Nephron (organoid): ENCODE data around the gene GMDS.
A peak's percentile ranks its signal among the peaks of the same experiment; 100 is the strongest.

ENCODE experiments used
- H3K27ac Mint-ChIP-seq, 3 experiments: 2 replicates each; pipeline ENCODE4 v1.8.0; 2020; ENCODE audit warnings: mixed read lengths in 3 of 3, mild to moderate bottlenecking in 2 of 3, moderate library complexity in 1 of 3
- H3K27me3 Mint-ChIP-seq: 2 replicates; pipeline ENCODE4 v1.8.0; 2021; ENCODE audit warnings: low read depth, mild to moderate bottlenecking, moderate library complexity, mixed read lengths
- H3K36me3 Mint-ChIP-seq: 2 replicates; pipeline ENCODE4 v1.8.0; 2020; ENCODE audit warnings: low read depth, mixed read lengths
- H3K4me1 Mint-ChIP-seq: 2 replicates; pipeline ENCODE4 v1.8.0; 2020; ENCODE audit warnings: mixed read lengths
- H3K4me3 Mint-ChIP-seq, 3 experiments: 2 replicates each; pipeline ENCODE4 v1.8.0; 2020; ENCODE audit warnings: mild to moderate bottlenecking in 3 of 3, mixed read lengths in 3 of 3, moderate library complexity in 2 of 3
- H3K9me3 Mint-ChIP-seq: 2 replicates; pipeline ENCODE4 v1.8.0; 2020; ENCODE audit warnings: mixed read lengths
- TF ChIP-seq, protein P1 (sequence below), 3 experiments: fragments of 200-600 bp; sonication (generic); IDR thresholded peaks; one replicate each; pipeline ENCODE4 v1.5.0; 2021; ENCODE audit warnings: antibody characterized with exemption in 3 of 3; ENCODE audit not compliant: unreplicated experiment in 3 of 3

The GMDS gene

GRCh38 chr6:2259002-2259494 is 13.6 kb upstream of the GMDS start:
- TF ChIP-seq, protein P1, sequence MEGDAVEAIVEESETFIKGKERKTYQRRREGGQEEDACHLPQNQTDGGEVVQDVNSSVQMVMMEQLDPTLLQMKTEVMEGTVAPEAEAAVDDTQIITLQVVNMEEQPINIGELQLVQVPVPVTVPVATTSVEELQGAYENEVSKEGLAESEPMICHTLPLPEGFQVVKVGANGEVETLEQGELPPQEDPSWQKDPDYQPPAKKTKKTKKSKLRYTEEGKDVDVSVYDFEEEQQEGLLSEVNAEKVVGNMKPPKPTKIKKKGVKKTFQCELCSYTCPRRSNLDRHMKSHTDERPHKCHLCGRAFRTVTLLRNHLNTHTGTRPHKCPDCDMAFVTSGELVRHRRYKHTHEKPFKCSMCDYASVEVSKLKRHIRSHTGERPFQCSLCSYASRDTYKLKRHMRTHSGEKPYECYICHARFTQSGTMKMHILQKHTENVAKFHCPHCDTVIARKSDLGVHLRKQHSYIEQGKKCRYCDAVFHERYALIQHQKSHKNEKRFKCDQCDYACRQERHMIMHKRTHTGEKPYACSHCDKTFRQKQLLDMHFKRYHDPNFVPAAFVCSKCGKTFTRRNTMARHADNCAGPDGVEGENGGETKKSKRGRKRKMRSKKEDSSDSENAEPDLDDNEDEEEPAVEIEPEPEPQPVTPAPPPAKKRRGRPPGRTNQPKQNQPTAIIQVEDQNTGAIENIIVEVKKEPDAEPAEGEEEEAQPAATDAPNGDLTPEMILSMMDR (IDR thresholded peaks at IDR 0.05; ENCODE audit: unreplicated experiment in 3 of 3), result no peak
- H3K4me1 Mint-ChIP-seq, result no peaks in the 10 kb centered on the region
- no peak overlapping the region for H3K27ac Mint-ChIP-seq
- H3K9me3 Mint-ChIP-seq, result peaks cover 13% of the 10 kb centered on the region
- peaks cover 53% of the 10 kb centered on the region for H3K36me3 Mint-ChIP-seq
- H3K27me3 Mint-ChIP-seq, result no peaks in the 10 kb centered on the region
- no peak overlapping the region for H3K4me3 Mint-ChIP-seq

DNA sequence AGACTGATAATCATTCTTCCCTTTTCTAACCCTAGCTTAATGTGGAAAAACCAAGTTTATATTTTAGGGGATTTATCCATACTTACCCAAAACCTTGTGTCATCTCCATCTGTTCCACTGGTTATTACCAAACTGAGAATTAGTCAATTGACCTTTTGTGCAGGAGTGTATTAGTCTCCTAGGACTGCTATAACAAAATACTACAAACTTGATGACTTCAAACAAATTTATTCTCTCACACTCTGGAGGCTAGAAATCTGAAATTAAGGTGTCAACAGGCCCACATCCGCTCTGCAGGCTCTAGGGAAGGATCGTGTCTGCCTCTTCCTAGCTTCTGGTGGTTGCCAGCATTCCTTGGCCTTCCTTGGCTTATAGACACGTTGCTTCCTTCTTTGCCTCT is 12.7 kb upstream of the GMDS start:
- H3K4me3 Mint-ChIP-seq, result no peak overlapping the region
- no peaks in the 10 kb centered on the region for H3K27me3 Mint-ChIP-seq
- no peaks in the 10 kb centered on the region for H3K4me1 Mint-ChIP-seq
- peaks cover 58% of the 10 kb centered on the region for H3K36me3 Mint-ChIP-seq
- H3K27ac Mint-ChIP-seq, result no peak overlapping the region
- peaks cover 13% of the 10 kb centered on the region for H3K9me3 Mint-ChIP-seq
- TF ChIP-seq, protein P1 (IDR thresholded peaks at IDR 0.05; ENCODE audit: unreplicated experiment in 3 of 3), result no peak

DNA sequence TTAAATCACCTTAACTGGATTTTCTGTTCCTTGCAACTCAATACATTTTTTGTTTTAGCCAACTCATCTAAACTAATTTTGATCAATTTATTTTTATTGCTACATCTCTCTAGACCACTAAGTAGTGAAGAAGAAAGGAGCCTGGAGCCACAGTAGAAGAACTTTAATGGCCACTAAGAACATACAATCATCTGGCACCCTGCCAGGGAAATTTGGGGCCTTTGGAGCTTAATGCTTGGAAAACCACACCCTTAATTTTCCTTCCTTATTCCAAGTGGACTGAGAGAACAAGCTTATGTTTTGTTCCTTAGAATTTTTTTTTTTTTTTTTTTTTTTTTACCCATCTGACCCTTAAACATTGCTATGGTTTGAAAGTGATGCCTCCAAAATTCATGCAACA is 12.0 kb upstream of the GMDS start:
- H3K27me3 Mint-ChIP-seq, result no peaks in the 10 kb centered on the region
- TF ChIP-seq, protein P1 (IDR thresholded peaks at IDR 0.05; ENCODE audit: unreplicated experiment in 3 of 3), result no peak
- H3K4me1 Mint-ChIP-seq, result no peaks in the 10 kb centered on the region
- peaks cover 13% of the 10 kb centered on the region for H3K9me3 Mint-ChIP-seq
- H3K27ac Mint-ChIP-seq, result no peak overlapping the region
- H3K36me3 Mint-ChIP-seq, result peaks cover 63% of the 10 kb centered on the region
- H3K4me3 Mint-ChIP-seq, result no peak overlapping the region

GRCh38 chr6:2254747-2255146 is 9.3 kb upstream of the GMDS start:
- peaks cover 67% of the 10 kb centered on the region for H3K36me3 Mint-ChIP-seq
- no peaks in the 10 kb centered on the region for H3K4me1 Mint-ChIP-seq
- H3K27ac Mint-ChIP-seq, result no peak overlapping the region
- H3K27me3 Mint-ChIP-seq, result no peaks in the 10 kb centered on the region
- TF ChIP-seq, protein P1 (IDR thresholded peaks at IDR 0.05; ENCODE audit: unreplicated experiment in 3 of 3), result no peak
- peaks cover 13% of the 10 kb centered on the region for H3K9me3 Mint-ChIP-seq
- no peak overlapping the region for H3K4me3 Mint-ChIP-seq

- Mint-ChIP-seq H3K4me3 (no peak overlapping the region), H3K36me3 (peaks cover 24% of the 10 kb centered on the region), H3K4me1 (peaks cover 14% of the 10 kb centered on the region), H3K27ac (no peak overlapping the region), H3K27me3 (peaks cover 3% of the 10 kb centered on the region), H3K9me3 (no peaks in the 10 kb centered on the region)
- TF ChIP-seq, protein P1 (IDR thresholded peaks at IDR 0.05; ENCODE audit: unreplicated experiment in 3 of 3), result no peak
Measured at GRCh38 chr6:2249126-2249525, 3.7 kb upstream of the GMDS start.

DNA sequence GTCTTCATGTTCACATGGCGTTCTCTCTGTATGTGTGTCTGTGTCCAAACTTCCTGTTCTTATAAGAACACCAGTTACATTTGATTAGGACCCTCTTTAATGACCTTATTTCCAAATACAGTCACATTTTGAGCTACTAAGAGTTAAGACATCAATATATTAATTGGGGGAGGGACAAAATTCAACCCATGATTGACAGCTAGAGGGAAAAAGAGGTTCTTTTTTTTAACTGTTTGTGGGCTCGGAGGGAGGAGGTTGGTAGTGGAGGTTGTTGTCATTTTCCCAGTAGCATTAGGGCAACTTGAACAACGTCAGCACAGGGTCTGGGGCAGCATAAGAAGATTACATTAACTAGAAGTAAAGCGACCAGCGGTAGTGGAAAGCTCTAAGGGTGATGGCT is 2.3 kb upstream of the GMDS start:
- peaks cover 13% of the 10 kb centered on the region for H3K36me3 Mint-ChIP-seq
- TF ChIP-seq, protein P1 (IDR thresholded peaks at IDR 0.05; ENCODE audit: unreplicated experiment in 3 of 3), result no peak
- H3K27ac Mint-ChIP-seq, result no peak overlapping the region
- no peaks in the 10 kb centered on the region for H3K9me3 Mint-ChIP-seq
- peak overlapping the region; percentile 60 to 73 (median 73) for H3K4me3 Mint-ChIP-seq
- H3K4me1 Mint-ChIP-seq, result peaks cover 15% of the 10 kb centered on the region
- peaks cover 3% of the 10 kb centered on the region for H3K27me3 Mint-ChIP-seq
